GM21825 (cell line): ENCODE results near the gene CNTFR.
"Not testable (repeated sequence)": the region's sequence is repeated elsewhere in the genome, so short reads cannot be mapped to it uniquely, and the experiment has no call there.

Experiments
- ATAC-seq: cut with Tn5 transposase; IDR thresholded peaks from one replicate; pipeline ENCODE4 v1.9.1; 2021; ENCODE audit warnings: mild to moderate bottlenecking, moderate library complexity; ENCODE audit not compliant: unreplicated experiment

The CNTFR gene

GRCh38 chr9:34589636-34590380, at the start of gene CNTFR:
CNTFR (minus strand) TSS chr9:34589724; CDS start chr9:34568981, 20,743 bp downstream.
- ATAC-seq, result no peak

- ATAC-seq, result not testable (repeated sequence)
These were observed 49.8 kb upstream of the CNTFR start for GRCh38 chr9:34639322-34639721.

- no peak for ATAC-seq
These were observed 48.6 kb upstream of the CNTFR start for GRCh38 chr9:34638138-34638445.

- ATAC-seq, result peak; percentile 89
These were observed 48.0 kb upstream of the CNTFR start, which contains the start of gene SIGMAR1 for GRCh38 chr9:34637356-34638137. SIGMAR1 (minus strand) TSS chr9:34637787; CDS start chr9:34637697, 90 bp downstream.

- ATAC-seq, result no peak
These were observed 47.3 kb upstream of the CNTFR start for GRCh38 chr9:34636791-34637355.

- ATAC-seq, result no peak
These were observed 46.0 kb upstream of the CNTFR start for GRCh38 chr9:34635556-34635955.

GRCh38 chr9:34634551-34635248, 45.2 kb upstream of the CNTFR start:
- ATAC-seq, result no peak

- ATAC-seq, result peak; percentile 31
These were observed 44.5 kb upstream of the CNTFR start for GRCh38 chr9:34633851-34634550.

- no peak for ATAC-seq
These were observed 43.6 kb upstream of the CNTFR start for GRCh38 chr9:34633166-34633565.

GRCh38 chr9:34630402-34631154, 41.1 kb upstream of the CNTFR start:
- no peak for ATAC-seq

- ATAC-seq, result no peak
These were observed 39.9 kb upstream of the CNTFR start for GRCh38 chr9:34629491-34629808.

GRCh38 chr9:34628656-34629490, 39.3 kb upstream of the CNTFR start, which contains the start of gene ARID3C:
ARID3C (minus strand) TSS chr9:34629066; CDS start chr9:34628014, 1,052 bp downstream.
- ATAC-seq, result no peak

- ATAC-seq, result no peak
These were observed 38.5 kb upstream of the CNTFR start for GRCh38 chr9:34627716-34628655.

GRCh38 chr9:34625186-34625486, 35.6 kb upstream of the CNTFR start:
- no peak for ATAC-seq

- ATAC-seq, result no peak
These were observed 35.1 kb upstream of the CNTFR start for GRCh38 chr9:34624475-34625185.

GRCh38 chr9:34623374-34624235, 34.1 kb upstream of the CNTFR start:
- no peak for ATAC-seq
